HCEC 1CT (cell line): ENCODE data around the gene TUBB3.
"Not testable (repeated sequence)": the region's sequence is repeated elsewhere in the genome, so short reads cannot be mapped to it uniquely, and the experiment has no call there.

Experiments used
- DNase-seq: peaks from one replicate; pipeline ENCODE4 v3.0.0-alpha.2; 2017

Gene TUBB3

DNA sequence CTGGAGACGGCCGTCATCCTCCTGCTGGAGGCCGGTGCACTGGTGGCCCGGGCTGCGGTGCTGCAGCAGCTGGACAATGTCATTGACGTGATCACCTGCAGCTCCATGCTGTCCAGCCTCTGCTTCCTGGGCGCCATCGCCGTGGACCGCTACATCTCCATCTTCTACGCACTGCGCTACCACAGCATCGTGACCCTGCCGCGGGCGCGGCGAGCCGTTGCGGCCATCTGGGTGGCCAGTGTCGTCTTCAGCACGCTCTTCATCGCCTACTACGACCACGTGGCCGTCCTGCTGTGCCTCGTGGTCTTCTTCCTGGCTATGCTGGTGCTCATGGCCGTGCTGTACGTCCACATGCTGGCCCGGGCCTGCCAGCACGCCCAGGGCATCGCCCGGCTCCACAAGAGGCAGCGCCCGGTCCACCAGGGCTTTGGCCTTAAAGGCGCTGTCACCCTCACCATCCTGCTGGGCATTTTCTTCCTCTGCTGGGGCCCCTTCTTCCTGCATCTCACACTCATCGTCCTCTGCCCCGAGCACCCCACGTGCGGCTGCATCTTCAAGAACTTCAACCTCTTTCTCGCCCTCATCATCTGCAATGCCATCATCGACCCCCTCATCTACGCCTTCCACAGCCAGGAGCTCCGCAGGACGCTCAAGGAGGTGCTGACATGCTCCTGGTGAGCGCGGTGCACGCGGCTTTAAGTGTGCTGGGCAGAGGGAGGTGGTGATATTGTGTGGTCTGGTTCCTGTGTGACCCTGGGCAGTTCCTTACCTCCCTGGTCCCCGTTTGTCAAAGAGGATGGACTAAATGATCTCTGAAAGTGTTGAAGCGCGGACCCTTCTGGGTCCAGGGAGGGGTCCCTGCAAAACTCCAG, 3.4 kb upstream of the TUBB3 start:
- DNase-seq = no peak

DNA sequence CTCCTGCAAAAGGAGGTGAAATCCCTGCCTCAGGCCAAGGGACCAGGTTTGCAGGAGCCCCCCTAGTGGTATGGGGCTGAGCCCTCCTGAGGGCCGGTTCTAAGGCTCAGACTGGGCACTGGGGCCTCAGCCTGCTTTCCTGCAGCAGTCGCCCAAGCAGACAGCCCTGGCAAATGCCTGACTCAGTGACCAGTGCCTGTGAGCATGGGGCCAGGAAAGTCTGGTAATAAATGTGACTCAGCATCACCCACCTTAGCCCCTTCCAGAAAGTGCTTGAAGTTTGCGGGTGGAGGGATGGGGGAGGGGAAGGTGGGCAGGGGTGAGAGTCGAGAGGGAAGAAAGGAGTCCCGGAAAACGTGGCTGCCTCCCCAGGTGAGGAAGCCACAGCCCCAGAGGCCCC, 2.4 kb upstream of the TUBB3 start:
- DNase-seq = no peak

DNA sequence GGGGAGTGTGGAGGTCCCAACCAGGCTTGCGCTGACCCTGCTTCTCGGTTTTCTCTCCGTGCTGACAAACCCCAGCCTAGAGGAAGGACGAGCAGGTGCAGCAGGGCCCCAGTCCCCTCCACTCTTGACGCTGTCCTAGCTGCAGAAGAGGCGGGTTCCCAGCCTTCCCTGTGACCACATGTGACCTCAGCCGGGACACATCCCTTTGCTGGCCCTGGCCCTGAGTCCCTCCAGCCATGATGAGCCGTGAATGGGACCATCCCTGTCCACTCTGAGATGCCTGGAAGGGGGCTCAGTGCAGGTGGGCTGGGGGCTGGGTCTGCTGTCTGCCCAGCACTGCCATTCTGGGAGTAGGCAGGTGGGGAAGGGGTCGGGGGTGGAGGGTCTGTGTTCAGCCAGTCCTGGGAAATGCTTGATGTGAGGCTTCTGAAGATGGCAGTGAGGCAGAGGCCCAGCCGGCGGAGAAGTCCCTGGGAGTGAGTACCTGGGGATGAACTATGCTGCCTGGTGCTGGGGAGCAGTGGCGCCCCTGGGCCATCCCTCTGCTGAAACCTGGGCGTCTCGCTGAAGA, 1.9 kb upstream of the TUBB3 start:
- DNase-seq = no peak

DNA sequence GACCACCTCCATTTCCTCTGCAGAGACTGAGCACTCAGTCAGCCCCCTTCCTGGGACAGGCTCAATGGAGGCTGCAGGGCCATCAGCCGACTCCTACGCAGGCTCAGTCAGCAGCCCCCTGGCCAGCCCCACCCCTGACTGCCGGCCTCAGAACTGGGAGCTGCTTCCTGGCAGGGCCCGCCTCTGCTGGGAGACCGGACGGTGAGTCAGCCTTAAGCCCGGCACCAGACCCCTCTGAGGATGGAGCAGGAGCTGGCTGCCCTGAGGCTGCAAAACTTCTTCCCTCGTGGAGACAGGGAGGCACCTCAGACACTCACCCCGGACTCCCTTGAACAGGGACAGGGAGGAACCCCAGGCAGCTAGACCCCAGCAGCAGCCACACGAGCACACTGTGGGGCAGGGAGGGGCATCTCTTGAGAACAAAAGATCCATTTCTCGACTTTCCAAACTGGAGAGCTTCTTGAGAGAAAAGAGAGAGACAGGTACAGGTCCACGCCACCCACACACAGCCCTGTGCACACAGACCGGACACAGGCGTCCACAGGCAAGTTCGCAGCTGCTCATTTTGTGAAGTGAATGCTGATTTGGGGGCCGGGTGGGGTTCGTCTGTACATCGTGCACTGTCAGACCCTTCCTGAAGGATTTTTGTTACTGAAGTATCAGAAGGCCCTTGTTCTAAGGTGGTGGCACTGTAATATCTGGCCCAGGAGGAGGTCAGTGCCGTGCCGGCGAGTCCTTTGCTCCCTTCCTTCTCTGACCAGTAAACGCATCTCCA, 1.3 kb upstream of the TUBB3 start:
- DNase-seq = peak; percentile 93

DNA sequence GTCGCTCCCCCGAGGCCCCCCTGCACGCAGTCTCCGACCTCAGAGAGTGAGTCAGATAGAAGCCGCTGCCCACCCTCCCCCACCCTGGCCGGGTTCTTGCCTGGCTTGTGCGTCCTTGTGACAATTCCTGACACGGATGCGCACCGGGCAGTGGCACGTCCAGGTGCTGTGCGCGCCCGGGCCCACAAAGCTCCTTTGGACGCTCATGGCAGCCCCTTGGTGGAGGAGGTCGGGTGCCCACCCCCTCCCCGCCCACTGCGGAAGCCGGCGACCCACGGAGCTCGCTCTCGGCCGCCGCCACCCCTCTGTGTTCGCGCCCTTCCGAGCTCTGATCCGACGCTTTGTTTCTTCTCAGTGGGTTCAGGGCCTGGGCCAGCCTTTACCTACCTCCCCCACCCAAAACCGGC, 662 bp upstream of the TUBB3 start:
- peak; percentile 86 for DNase-seq

DNA sequence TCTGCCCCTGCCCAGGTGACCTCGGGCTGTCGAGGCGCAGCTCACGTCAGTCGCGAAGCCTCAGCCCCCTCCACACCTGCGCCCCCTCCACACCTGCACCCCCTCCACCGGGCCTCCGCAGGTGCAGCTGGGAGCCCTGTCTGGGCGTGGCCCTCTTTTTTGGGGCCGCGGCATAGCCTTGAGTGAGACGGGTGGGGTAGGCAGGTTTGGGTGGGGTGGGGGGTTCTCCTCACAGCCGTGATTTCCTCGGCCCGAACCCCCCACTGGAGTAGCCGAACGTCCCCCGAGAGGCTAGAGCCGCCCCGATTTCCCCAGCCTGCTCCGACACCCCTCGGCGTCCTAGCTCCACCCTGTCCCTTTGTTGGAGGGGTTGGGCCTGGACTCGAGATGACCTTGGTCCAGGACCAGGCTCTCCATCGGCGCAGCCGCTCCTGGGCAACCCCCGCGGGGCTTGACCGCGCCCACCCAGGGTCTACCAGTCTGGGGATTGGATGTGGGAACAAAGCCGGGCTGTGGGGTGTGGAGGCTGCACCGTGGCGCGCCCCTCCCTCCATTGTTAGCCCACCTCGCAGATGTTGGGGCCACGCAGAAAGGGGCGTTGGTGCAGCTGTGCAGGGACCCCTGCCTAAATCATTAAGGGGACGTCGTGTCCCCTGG, 626 bp downstream of the TUBB3 start:
- DNase-seq = no peak

DNA sequence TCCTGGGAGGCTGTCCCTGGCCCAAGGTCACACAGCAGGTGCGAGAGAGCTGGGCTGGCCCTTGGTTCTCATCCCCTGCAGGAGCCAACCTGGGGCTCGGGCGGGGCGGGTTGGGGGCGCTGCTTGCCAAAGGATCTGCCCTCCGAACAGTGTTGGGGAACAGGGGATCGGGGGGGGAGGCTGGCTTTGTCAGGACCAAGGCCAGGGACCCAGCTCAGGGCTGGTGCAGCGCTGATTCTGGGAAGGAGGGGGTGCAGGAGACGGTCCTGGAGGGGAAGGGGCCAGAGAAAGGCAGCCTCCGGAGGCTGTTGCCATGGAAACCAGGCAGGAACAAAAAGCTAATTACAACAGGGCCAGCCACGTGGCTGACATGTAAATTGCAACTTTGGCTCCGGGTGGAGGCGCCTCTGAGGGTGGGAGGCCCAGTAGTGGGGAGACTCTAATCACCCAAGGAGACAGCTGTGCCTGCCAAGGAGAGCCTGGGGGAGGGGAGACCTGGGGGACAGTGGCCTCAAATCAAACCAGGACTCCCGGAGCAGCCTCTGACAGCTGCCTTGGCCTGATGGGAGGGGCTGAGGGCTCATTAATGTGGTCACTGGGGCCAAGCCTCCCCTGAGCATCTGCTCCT, 1.3 kb downstream of the TUBB3 start:
- DNase-seq = peak; percentile 50

DNA sequence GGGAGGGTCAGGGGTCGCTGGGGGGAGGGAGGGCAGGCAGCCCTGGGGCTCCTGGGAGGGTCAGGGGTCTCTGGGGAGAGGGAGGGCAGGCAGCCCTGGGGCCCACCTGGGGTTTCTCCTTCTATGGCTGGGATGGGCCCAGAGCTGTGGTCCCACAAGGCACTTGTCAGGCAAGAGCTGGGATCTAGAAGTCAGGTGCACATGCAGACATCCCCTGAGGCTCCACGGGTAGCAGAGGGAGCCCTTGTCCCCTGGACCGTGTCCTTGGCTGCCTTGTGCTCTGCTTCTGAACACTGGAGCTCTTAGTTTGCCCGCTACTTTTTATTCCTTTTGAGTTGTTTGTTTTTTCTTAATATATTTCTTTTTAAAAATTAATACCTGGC, 1.8 kb downstream of the TUBB3 start:
- DNase-seq = no peak

DNA sequence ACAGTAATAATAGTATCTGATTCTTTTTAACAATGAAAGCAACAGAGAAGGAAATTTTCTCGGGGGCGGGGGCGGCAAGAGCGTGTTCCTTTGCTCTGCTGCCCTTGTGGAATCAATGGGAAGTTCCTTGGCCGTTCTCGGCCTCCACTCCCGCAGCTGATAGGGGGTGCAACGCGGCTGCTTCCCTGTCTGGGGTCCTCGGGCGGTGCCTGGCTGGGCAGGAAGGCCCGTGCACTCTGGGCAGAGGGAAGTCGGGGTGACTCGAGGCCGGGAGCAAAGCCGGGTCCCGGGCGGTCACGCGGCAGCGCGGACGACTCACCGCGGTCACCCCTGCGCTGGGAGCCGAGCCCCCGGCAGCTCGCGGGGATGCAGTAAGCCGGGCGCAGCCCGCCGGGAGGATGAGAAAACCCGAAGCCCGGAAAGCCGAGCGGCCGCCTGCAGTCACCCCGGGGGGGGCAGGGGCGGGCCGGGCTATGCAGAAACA, 2.5 kb downstream of the TUBB3 start:
- no peak for DNase-seq

DNA sequence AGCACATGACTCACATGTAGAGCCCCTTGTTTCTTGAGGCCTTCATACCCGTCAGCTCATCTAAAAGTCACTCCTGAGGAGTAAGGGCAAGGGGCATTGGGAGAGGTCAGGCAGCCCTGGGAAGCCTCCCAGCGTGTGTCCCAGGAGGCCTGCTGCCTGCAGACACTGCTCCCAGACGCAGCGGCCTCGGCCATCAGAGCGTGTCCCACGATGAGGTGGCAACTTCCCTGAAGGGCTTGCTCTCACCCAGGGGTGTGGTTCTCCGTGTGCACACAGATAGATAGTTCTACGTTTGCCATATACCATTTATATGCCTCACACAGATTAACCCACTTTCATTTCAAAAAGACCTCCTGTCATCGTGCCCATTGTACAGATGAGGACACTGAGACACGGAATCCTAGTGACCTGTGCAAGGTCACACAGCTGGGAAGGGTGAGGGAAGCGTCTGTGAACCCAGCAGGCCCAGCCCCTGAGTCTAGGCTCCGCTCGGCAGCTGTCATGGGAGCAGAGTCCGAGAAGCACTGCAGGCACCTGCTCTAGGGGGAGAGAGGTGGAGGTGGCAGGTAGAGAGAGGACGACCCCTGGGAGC, 8.3 kb downstream of the TUBB3 start:
- DNase-seq = no peak

DNA sequence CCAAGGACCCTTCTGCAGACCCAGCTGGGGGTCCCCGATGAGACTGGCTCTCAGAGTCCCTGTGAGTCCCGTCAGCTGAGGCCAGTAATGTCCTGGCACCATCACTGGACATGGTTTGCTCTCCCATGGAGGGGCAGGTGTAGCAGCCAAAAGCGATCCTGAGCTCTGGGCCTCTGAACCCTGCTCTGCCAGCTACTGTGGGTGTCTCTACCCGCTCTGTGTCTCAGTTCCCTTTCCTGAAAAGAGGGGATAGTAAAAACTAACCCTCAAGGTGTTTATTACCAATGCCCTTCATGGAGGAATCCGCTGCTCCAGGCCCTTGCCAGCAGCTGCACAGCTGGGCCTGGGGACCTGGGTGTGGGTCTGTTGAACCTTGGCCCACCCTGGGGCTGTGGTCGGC, 8.8 kb downstream of the TUBB3 start:
- no peak for DNase-seq

DNA sequence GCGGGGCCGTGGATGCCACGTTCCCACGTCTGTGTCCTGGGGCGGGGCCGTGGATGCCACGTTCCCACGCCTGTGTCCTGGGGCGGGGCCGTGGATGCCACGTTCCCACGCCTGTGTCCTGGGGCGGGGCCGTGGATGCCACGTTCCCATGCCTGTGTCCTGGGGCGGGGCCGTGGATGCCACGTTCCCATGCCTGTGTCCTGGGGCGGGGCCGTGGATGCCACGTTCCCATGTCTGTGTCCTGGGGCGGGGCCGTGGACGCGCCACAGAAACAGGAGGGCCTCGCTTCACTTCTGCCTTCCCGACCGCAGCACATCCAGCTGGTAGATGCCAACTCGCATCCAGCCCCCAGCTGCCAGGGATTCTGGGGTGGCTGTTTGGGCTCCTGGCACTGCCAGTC, 10.9 kb downstream of the TUBB3 start:
- DNase-seq = not testable (repeated sequence)

DNA sequence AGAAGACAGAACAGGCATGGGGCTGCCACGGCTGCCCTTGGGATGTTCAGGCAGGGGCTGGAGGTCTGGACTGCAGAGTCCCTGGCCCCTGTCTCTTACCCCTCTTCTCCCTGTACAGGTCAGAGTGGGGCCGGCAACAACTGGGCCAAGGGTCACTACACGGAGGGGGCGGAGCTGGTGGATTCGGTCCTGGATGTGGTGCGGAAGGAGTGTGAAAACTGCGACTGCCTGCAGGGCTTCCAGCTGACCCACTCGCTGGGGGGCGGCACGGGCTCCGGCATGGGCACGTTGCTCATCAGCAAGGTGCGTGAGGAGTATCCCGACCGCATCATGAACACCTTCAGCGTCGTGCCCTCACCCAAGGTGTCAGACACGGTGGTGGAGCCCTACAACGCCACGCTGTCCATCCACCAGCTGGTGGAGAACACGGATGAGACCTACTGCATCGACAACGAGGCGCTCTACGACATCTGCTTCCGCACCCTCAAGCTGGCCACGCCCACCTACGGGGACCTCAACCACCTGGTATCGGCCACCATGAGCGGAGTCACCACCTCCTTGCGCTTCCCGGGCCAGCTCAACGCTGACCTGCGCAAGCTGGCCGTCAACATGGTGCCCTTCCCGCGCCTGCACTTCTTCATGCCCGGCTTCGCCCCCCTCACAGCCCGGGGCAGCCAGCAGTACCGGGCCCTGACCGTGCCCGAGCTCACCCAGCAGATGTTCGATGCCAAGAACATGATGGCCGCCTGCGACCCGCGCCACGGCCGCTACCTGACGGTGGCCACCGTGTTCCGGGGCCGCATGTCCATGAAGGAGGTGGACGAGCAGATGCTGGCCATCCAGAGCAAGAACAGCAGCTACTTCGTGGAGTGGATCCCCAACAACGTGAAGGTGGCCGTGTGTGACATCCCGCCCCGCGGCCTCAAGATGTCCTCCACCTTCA, 11.7 kb downstream of the TUBB3 start:
- DNase-seq = no peak

DNA sequence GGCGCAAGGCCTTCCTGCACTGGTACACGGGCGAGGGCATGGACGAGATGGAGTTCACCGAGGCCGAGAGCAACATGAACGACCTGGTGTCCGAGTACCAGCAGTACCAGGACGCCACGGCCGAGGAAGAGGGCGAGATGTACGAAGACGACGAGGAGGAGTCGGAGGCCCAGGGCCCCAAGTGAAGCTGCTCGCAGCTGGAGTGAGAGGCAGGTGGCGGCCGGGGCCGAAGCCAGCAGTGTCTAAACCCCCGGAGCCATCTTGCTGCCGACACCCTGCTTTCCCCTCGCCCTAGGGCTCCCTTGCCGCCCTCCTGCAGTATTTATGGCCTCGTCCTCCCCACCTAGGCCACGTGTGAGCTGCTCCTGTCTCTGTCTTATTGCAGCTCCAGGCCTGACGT, 12.5 kb downstream of the TUBB3 start:
- DNase-seq = not testable (repeated sequence)

DNA sequence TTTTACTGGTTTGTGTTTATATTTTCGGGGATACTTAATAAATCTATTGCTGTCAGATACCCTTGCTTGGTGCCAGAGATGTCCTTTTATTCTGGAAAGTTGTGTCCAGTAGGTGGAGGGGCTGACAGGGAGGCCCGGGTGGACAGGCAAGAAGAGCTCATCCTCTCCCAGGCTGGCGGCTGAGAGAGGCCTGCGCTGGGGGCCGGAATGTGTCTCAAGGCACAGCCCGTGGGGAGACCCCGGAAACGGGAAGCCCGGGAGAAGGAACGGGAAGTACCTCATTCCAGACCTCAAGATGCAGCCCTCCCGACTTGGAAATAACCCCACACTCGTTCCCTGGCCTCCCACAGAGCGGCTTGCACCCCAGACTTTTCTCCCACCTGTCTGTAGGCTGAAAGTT, 12.9 kb downstream of the TUBB3 start:
- DNase-seq = no peak

DNA sequence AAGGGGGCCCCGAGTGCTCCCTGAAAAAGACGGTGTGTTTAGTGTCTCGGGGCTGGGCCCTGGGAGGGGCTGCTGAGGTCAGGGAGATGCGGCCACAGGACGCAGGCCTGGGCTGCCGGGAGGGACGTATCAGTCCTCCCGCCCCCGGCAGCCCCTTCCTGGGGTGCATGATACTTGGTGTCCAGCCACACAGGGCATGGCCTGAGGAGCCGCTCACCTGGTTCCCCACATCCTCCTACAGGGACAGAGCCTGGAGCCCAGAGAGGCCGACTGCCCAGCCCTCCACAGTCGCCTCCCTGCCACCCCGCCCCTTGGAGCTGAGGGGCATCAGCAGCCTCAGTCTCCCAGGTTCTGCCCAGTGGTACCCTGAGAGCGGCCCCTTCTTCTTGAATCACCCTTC, 13.4 kb downstream of the TUBB3 start:
- no peak for DNase-seq

DNA sequence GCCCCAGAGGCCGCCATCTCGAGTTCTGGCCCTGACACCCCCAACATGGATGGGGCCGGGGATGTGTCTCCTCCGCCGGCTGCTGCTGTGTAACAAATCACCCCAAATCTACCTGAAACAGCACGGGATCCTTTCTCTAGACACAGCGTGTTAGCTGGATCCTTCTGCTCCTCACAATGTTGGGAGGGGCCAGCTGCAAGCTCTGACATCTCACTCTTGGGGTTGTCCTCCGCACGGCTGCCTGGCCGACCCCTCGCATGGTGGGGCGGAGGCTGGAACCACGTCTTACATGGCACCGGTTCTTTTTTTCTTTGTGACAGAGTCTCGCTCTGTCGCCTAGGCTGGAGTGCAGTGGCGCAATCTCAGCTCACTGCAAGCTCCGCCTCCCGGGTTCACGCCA, 13.8 kb downstream of the TUBB3 start:
- DNase-seq = no peak

DNA sequence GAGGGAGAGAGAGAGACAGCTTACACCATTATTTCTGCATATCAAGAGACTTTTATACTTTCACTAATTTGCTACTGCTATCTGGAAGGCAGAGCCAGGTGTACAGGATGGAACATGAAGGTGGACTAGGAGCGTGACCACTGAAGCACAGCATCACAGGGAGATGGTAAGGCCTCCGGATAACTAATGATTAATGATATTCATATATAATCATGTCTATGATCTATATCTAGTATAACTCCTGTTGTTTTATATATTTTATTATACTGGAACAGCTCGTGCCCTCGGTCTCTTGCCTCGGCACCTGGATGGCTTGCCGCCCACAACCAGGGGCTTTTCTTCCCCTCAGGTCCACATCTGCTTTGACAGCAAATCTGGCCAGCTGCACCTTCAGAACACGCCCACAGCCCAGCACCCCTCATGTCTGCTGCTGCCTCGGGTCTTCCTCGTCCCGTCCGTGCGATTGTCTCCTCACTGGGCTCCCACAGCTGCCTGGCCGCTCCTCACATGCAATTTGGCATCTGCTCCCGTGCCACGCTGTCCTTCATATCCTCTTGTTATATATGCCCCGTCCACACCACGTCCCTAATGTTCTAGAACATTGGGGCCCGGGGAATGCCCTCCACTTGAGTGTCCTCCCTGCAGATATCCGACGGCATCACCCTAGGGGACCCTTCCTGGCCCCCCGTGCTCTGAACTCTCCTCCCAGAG, 15.2 kb downstream of the TUBB3 start:
- no peak for DNase-seq

DNA sequence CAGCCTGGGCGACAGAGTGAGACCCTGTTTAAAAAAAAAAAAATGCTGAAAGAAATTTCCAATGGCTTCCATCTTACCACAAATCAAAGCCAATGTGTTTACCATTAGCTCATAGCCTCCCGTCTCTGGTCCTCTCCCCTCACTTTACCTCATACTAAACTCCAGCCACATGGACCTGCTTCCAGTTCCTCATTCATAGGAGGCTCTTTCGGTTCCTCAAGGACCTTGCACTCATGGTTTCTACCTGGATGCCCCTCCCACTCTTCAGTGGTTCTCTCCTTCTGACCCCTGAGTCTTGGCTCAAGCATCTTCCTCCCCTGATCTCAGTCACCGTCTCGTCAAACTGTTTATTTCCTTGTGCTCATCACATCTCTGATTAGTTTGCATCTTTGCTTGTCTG, 21.6 kb downstream of the TUBB3 start:
- DNase-seq = no peak

DNA sequence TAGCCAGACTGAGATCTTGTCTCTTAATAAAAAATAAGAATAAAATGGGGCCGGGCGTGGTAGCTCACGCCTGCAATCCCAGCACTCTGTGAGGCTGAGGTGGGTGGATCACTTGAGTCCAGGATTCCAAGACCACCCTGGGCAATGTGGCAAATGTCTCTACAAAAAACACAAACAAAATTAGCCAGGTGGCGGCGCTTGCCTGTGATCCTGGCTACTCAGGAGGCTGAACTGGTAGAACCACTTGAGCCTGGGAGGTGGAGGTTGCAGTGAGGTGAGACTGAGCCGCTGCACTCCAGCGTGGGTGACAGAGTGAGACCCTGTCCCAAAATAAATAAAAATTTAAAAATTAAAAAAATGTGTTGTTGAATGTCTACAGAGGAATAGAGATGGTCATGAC, 22.5 kb downstream of the TUBB3 start:
- DNase-seq = no peak

DNA sequence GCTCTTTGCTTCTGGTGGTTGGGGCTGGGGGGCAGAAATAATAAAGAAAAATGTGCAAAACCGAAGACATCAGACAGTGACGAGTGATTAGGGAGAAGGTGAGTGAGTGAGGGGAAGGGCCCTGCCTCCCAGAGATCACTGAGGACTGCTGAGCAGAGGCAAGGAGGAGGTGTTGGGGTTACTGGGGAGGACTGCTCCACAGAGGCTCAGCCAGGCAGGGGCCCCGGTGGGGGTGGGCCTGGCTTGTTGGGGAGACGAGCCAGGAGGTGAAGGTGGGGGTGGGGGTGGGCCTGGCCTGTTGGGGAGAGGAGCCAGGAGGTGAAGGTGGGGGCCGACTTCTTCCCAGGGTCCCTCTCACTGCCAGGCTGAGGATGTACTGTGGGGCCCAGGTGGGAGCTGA, 23.4 kb downstream of the TUBB3 start:
- no peak for DNase-seq
